NB4 (cell line): ENCODE measurements around the gene BORCS5.

ENCODE experiments used
- MYC ChIP-seq: IDR thresholded peaks from 2 replicates; pipeline ENCODE4 v1.6.1; 2011; ENCODE audit warnings: low read depth, low read length
- POLR2A ChIP-seq: IDR thresholded peaks from 2 replicates; pipeline ENCODE4 v1.6.1; 2011; ENCODE audit warnings: mild to moderate bottlenecking; ENCODE audit not compliant: insufficient read length; ENCODE audit errors: extremely low read depth
- TF ChIP-seq, protein P1 (sequence below): IDR thresholded peaks from one replicate; pipeline ENCODE4 v1.5.1; 2012; ENCODE audit warnings: low read depth, low read length
- TF ChIP-seq, protein P2 (sequence below): IDR thresholded peaks from 2 replicates; pipeline ENCODE4 v1.6.1; 2011; ENCODE audit warnings: low read depth, low read length

DNA sequence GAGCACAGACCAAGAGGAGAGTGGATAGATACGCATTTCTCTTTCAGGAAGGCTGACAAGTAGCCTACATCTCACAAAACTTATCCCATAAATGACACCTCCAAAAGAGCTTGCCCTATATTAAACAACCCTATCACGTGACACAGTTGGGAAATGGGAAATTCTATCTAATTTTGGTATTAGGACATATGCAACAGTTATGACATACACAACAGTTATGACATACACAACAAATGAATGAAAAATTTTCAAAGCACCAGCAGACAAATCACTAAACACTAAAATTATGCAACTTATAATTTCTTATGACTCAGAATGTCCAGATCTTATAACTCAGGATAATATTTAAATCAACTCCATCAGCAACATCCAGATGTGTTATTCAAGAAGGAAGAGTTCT is 151.7 kb downstream of the BORCS5 start:
- TF ChIP-seq, protein P1, sequence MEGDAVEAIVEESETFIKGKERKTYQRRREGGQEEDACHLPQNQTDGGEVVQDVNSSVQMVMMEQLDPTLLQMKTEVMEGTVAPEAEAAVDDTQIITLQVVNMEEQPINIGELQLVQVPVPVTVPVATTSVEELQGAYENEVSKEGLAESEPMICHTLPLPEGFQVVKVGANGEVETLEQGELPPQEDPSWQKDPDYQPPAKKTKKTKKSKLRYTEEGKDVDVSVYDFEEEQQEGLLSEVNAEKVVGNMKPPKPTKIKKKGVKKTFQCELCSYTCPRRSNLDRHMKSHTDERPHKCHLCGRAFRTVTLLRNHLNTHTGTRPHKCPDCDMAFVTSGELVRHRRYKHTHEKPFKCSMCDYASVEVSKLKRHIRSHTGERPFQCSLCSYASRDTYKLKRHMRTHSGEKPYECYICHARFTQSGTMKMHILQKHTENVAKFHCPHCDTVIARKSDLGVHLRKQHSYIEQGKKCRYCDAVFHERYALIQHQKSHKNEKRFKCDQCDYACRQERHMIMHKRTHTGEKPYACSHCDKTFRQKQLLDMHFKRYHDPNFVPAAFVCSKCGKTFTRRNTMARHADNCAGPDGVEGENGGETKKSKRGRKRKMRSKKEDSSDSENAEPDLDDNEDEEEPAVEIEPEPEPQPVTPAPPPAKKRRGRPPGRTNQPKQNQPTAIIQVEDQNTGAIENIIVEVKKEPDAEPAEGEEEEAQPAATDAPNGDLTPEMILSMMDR = no peak
- no peak for TF ChIP-seq POLR2A
- TF ChIP-seq, protein P2, sequence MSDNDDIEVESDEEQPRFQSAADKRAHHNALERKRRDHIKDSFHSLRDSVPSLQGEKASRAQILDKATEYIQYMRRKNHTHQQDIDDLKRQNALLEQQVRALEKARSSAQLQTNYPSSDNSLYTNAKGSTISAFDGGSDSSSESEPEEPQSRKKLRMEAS = no peak
- no peak for TF ChIP-seq MYC
